ENCODE data around the gene RAP1A.

Gene RAP1A

GRCh38 chr1:111705841-111706240, 86.3 kb downstream of the RAP1A start:
- H3K4me3 ChIP-seq (ENCODE audit: low read depth, low read length) = no peak overlapping the region
- POLR2A ChIA-PET = no interaction called here
- DNase-seq (ENCODE audit: low read depth, low spot score) = no peak
- TF ChIP-seq, protein P1, sequence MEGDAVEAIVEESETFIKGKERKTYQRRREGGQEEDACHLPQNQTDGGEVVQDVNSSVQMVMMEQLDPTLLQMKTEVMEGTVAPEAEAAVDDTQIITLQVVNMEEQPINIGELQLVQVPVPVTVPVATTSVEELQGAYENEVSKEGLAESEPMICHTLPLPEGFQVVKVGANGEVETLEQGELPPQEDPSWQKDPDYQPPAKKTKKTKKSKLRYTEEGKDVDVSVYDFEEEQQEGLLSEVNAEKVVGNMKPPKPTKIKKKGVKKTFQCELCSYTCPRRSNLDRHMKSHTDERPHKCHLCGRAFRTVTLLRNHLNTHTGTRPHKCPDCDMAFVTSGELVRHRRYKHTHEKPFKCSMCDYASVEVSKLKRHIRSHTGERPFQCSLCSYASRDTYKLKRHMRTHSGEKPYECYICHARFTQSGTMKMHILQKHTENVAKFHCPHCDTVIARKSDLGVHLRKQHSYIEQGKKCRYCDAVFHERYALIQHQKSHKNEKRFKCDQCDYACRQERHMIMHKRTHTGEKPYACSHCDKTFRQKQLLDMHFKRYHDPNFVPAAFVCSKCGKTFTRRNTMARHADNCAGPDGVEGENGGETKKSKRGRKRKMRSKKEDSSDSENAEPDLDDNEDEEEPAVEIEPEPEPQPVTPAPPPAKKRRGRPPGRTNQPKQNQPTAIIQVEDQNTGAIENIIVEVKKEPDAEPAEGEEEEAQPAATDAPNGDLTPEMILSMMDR (IDR thresholded peaks at IDR 0.05; ENCODE audit: insufficient read depth, low read length, missing control alignments) = no peak
- CTCF ChIA-PET = interaction anchor here (1.0 to 9.5 kb wide), 5 partner anchors 7 to 224 kb away, joined by 3 to 99 read pairs (median 7); partner anchors contain the start of gene DDX20

DNA sequence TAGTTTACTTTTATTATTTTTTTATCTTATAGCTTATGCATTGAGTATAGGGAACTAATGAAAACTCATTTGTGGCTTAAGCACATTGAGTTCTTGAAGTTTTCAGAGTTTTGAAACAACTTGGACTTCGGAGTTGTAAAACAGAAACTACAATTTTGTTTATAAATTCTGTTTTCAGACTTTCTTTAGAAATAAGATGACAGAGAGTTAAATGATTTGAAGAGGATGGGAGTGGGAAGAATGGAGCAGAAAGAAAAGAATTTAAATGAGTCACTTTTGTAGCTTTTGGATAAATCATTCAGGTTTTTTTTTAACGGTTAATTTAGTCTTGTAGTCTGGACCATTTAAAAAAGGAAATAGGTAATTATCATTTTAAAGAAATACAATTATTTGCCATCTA, 87.3 kb downstream of the RAP1A start:
- no peak for DNase-seq (ENCODE audit: low read depth, low spot score)
- no peak overlapping the region for H3K4me3 ChIP-seq (ENCODE audit: low read depth, low read length)
- POLR2A ChIA-PET = no interaction called here
- TF ChIP-seq, protein P1 (IDR thresholded peaks at IDR 0.05; ENCODE audit: insufficient read depth, low read length, missing control alignments) = no peak
- CTCF ChIA-PET = interaction anchor here (0.7 to 1.4 kb wide), 7 partner anchors 9 to 225 kb away, joined by 3 to 6 read pairs (median 4); no protein-coding TSS in a partner anchor

DNA sequence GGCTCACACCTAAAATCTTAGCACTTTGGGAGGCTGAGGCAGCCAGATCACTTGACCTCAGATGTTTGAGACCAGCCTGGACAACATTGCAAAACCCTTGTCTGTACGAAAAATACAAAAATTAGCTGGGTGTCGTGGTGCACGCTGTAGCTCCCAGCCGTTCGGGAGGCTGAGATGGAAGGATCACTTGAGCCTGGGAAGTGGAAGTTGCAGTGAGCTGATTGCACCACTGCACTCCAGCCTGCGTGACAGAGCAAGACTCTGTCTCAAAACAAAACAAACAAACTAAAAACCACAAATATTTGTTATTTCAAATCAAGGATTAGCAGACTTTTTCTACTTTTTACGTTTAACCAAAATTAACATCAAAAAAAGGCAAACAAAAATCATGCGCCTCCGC, 88.3 kb downstream of the RAP1A start:
- H3K4me3 ChIP-seq (ENCODE audit: low read depth, low read length) = no peak overlapping the region
- no peak for DNase-seq (ENCODE audit: low read depth, low spot score)
- POLR2A ChIA-PET = no interaction called here
- TF ChIP-seq, protein P1 (IDR thresholded peaks at IDR 0.05; ENCODE audit: insufficient read depth, low read length, missing control alignments) = no peak
- CTCF ChIA-PET = interaction anchor here (0.9 to 1.4 kb wide), 4 partner anchors 8 to 200 kb away, joined by 3 to 5 read pairs (median 4); no protein-coding TSS in a partner anchor

DNA sequence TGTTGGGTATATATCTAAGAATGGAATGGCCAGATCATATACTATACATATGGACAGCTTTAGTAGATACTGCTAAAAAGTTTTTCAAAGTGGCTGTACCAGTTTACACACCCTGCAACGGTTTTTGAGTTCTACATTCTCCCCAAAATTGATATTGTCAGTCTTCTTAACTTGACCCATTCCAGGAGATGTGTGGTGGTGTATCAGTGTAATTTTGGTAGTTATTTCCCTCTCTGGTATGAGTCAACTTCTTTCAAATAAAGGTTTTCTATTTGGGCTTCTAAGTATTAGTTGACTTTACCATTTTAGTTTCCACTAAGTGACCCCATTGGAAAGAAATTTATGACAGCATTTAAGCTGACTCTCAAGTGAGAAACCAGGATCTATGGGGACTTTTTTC, 90.4 kb downstream of the RAP1A start:
- no peak for DNase-seq (ENCODE audit: low read depth, low spot score)
- ChIA-PET POLR2A (no interaction called here), CTCF (interaction anchor here (1.2 to 13.4 kb wide), 7 partner anchors 8 to 235 kb away, joined by 3 to 314 read pairs (median 99); partner anchors contain the start of genes DDX20 and INKA2)
- TF ChIP-seq, protein P1 (IDR thresholded peaks at IDR 0.05; ENCODE audit: insufficient read depth, low read length, missing control alignments) = no peak
- H3K4me3 ChIP-seq (ENCODE audit: low read depth, low read length) = no peak overlapping the region

DNA sequence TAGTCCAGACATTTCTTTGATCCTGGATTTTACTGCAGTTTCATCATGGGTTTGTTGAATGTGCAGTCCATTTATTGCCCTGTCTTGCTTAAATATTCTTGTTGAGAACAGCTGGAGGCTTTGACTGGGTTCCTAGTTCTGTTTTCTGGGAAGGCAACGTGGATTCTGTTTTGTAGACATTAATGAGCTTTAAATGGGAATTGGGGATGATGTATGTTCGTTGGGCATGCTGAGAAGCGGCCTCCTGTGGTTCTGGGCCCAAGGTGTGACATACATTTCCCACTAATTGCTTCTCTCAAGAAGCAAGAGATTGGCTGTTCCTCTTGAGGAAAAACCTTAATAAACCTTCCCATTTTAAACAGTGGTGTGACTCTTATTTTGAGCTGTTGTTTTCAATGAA, 96.7 kb downstream of the RAP1A start:
- ChIA-PET CTCF (interaction anchor here (0.7 to 13.4 kb wide), 15 partner anchors 9 to 650 kb away, joined by 3 to 314 read pairs (median 31); partner anchors contain the start of genes DDX20 and INKA2), POLR2A (no interaction called here)

GRCh38 chr1:111717450-111717849, 97.9 kb downstream of the RAP1A start:
- ChIA-PET POLR2A (no interaction called here), CTCF (interaction anchor here (5.5 to 13.4 kb wide), 5 partner anchors 11 to 238 kb away, joined by 45 to 314 read pairs (median 99); partner anchors contain the start of gene DDX20)
- TF ChIP-seq, protein P1 (IDR thresholded peaks at IDR 0.05; ENCODE audit: insufficient read depth, low read length, missing control alignments) = no peak
- no peak for DNase-seq (ENCODE audit: low read depth, low spot score)
- no peak overlapping the region for H3K4me3 ChIP-seq (ENCODE audit: low read depth, low read length)

More for the DNA sequence above, 96.7 kb downstream of the RAP1A start:
- no peak for DNase-seq (ENCODE audit: low read depth, low spot score)
- H3K4me3 ChIP-seq (ENCODE audit: low read depth, low read length) = no peak overlapping the region
- TF ChIP-seq, protein P1 (IDR thresholded peaks at IDR 0.05; ENCODE audit: insufficient read depth, low read length, missing control alignments) = no peak
